PFSK-1 (cell line): ENCODE data around the gene PRRC2A.

Experiments used
- POLR2AphosphoS5 ChIP-seq: IDR thresholded peaks from 2 replicates; pipeline ENCODE4 v1.6.1; 2012; ENCODE audit warnings: low read depth, mild to moderate bottlenecking, control low read depth, low read length, moderate library complexity
- TAF1 ChIP-seq: IDR thresholded peaks from 2 replicates; pipeline ENCODE4 v1.6.1; 2012; ENCODE audit warnings: low read length, control low read depth, borderline replicate concordance; ENCODE audit not compliant: insufficient read depth
- TF ChIP-seq, protein P1 (sequence below), 2 experiments: IDR thresholded peaks; 2 replicates each; pipeline versions ENCODE4 v1.6.1 to v1.8.0; 2011 to 2012; ENCODE audit warnings: low read depth in 2 of 2, low read length in 2 of 2, control low read depth in 1 of 2, inconsistent platforms in 1 of 2, mild to moderate bottlenecking in 1 of 2, moderate library complexity in 1 of 2; ENCODE audit not compliant: insufficient read depth in 1 of 2

DNA sequence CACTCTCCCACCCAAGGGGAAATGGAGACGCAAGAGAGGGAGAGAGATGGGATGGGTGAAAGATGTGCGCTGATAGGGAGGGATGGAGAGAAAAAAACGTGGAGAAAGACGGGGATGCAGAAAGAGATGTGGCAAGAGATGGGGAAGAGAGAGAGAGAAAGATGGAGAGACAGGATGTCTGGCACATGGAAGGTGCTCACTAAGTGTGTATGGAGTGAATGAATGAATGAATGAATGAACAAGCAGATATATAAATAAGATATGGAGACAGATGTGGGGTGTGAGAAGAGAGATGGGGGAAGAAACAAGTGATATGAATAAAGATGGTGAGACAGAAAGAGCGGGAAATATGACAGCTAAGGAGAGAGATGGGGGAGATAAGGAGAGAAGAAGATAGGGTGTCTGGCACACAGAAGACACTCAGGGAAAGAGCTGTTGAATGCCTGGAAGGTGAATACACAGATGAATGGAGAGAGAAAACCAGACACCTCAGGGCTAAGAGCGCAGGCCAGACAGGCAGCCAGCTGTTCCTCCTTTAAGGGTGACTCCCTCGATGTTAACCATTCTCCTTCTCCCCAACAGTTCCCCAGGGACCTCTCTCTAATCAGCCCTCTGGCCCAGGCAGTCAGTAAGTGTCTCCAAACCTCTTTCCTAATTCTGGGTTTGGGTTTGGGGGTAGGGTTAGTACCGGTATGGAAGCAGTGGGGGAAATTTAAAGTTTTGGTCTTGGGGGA, 44.4 kb upstream of the PRRC2A start:
- no peak for TF ChIP-seq POLR2AphosphoS5
- TF ChIP-seq, protein P1, sequence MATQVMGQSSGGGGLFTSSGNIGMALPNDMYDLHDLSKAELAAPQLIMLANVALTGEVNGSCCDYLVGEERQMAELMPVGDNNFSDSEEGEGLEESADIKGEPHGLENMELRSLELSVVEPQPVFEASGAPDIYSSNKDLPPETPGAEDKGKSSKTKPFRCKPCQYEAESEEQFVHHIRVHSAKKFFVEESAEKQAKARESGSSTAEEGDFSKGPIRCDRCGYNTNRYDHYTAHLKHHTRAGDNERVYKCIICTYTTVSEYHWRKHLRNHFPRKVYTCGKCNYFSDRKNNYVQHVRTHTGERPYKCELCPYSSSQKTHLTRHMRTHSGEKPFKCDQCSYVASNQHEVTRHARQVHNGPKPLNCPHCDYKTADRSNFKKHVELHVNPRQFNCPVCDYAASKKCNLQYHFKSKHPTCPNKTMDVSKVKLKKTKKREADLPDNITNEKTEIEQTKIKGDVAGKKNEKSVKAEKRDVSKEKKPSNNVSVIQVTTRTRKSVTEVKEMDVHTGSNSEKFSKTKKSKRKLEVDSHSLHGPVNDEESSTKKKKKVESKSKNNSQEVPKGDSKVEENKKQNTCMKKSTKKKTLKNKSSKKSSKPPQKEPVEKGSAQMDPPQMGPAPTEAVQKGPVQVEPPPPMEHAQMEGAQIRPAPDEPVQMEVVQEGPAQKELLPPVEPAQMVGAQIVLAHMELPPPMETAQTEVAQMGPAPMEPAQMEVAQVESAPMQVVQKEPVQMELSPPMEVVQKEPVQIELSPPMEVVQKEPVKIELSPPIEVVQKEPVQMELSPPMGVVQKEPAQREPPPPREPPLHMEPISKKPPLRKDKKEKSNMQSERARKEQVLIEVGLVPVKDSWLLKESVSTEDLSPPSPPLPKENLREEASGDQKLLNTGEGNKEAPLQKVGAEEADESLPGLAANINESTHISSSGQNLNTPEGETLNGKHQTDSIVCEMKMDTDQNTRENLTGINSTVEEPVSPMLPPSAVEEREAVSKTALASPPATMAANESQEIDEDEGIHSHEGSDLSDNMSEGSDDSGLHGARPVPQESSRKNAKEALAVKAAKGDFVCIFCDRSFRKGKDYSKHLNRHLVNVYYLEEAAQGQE (IDR thresholded peaks at IDR 0.05; ENCODE audit: insufficient read depth in 1 of 2, low read depth in 2 of 2, low read length in 2 of 2) = no peak
- no peak for TF ChIP-seq TAF1
